Endothelial cell (in vitro differentiated cells): ENCODE results near the gene MCM6. TPM values are rescaled to one million over a fixed set of nuclear protein-coding genes. Genes with fewer than 3 reads are reported as not detected.
"Not testable (repeated sequence)": the region's sequence is repeated elsewhere in the genome, so short reads cannot be mapped to it uniquely, and the experiment has no call there.

Experiments used
- DNase-seq: peaks from one replicate; pipeline ENCODE4 v3.0.0; 2021; ENCODE audit warnings: low spot score
- H3K27ac Mint-ChIP-seq: one replicate; pipeline ENCODE4 v1.8.0; 2021; ENCODE audit warnings: mixed read lengths, inconsistent platforms; ENCODE audit not compliant: unreplicated experiment
- H3K27me3 Mint-ChIP-seq: one replicate; pipeline ENCODE4 v1.8.0; 2021; ENCODE audit warnings: mild to moderate bottlenecking, moderate library complexity, mixed read lengths, inconsistent platforms; ENCODE audit not compliant: unreplicated experiment
- H3K36me3 Mint-ChIP-seq: one replicate; pipeline ENCODE4 v1.8.0; 2021; ENCODE audit warnings: mild to moderate bottlenecking, low read depth, mixed read lengths, inconsistent platforms; ENCODE audit not compliant: unreplicated experiment
- H3K4me1 Mint-ChIP-seq: one replicate; pipeline ENCODE4 v1.8.0; 2021; ENCODE audit warnings: mild to moderate bottlenecking, mixed read lengths, inconsistent platforms; ENCODE audit not compliant: unreplicated experiment
- H3K4me3 Mint-ChIP-seq: one replicate; pipeline ENCODE4 v1.8.0; 2021; ENCODE audit warnings: mild to moderate bottlenecking, mixed read lengths, inconsistent platforms; ENCODE audit not compliant: unreplicated experiment
- H3K9me3 Mint-ChIP-seq: one replicate; pipeline ENCODE4 v1.8.0; 2021; ENCODE audit warnings: mixed read lengths, inconsistent platforms; ENCODE audit not compliant: unreplicated experiment
- CTCF ChIP-seq: fragments of 200-600 bp; sonication (generic); IDR thresholded peaks from one replicate; pipeline ENCODE4 v1.5.0; 2021; ENCODE audit warnings: antibody characterized with exemption; ENCODE audit not compliant: unreplicated experiment
- total RNA-seq: library from RNA; stranded (reverse); fragmentation: NEBNext Ultra II Directional; extraction: Animal tissue kit (Norgen Biotek cat#: 25700); gene quantifications from one replicate; pipeline ENCODE4 v1.2.1, GENCODE V29; 2021; ENCODE audit not compliant: unreplicated experiment

MCM6 gene
- total RNA-seq, 1 donor from 2014 or later: 27.2 TPM

GRCh38 chr2:135818937-135819610, 57.2 kb downstream of the MCM6 start:
- peaks cover 7% of the 10 kb centered on the region for H3K9me3 Mint-ChIP-seq
- no peak overlapping the region for H3K27ac Mint-ChIP-seq
- no peak overlapping the region for H3K4me3 Mint-ChIP-seq
- no peak for TF ChIP-seq CTCF
- H3K36me3 Mint-ChIP-seq: peaks cover 14% of the 10 kb centered on the region
- peaks cover 4% of the 10 kb centered on the region for H3K4me1 Mint-ChIP-seq
- peaks cover 8% of the 10 kb centered on the region for H3K27me3 Mint-ChIP-seq
- no peak for DNase-seq

GRCh38 chr2:135817951-135818350, 58.3 kb downstream of the MCM6 start:
- H3K27ac Mint-ChIP-seq: no peak overlapping the region
- H3K36me3 Mint-ChIP-seq: peaks cover 9% of the 10 kb centered on the region
- H3K27me3 Mint-ChIP-seq: peaks cover 3% of the 10 kb centered on the region
- peaks cover 4% of the 10 kb centered on the region for H3K9me3 Mint-ChIP-seq
- no peak overlapping the region for H3K4me3 Mint-ChIP-seq
- DNase-seq: no peak
- TF ChIP-seq CTCF: no peak
- H3K4me1 Mint-ChIP-seq: peaks cover 4% of the 10 kb centered on the region

DNA sequence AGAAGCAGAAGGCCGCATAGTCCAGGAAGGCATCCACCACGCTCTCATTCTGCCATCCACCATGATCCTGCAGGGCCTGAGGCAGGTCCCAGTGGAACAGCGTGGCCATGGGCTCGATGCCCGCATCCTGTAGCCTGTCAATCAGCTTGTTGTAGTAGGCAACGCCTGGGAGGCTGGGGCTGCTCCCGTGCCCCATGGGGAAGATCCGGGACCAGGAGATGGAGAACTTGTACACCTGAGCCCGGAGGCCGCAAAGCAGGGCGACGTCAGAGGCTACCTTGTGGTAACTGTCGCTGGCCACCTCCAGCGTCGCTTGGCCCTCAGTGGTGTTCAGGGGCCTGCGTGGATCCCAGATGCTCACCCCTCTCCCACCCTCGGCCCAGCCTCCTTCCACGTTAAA, 58.8 kb downstream of the MCM6 start:
- DNase-seq: no peak
- H3K27ac Mint-ChIP-seq: no peak overlapping the region
- no peak for TF ChIP-seq CTCF
- peaks cover 4% of the 10 kb centered on the region for H3K36me3 Mint-ChIP-seq
- H3K4me3 Mint-ChIP-seq: no peak overlapping the region
- no peaks in the 10 kb centered on the region for H3K9me3 Mint-ChIP-seq
- peaks cover 3% of the 10 kb centered on the region for H3K27me3 Mint-ChIP-seq
- peaks cover 4% of the 10 kb centered on the region for H3K4me1 Mint-ChIP-seq

DNA sequence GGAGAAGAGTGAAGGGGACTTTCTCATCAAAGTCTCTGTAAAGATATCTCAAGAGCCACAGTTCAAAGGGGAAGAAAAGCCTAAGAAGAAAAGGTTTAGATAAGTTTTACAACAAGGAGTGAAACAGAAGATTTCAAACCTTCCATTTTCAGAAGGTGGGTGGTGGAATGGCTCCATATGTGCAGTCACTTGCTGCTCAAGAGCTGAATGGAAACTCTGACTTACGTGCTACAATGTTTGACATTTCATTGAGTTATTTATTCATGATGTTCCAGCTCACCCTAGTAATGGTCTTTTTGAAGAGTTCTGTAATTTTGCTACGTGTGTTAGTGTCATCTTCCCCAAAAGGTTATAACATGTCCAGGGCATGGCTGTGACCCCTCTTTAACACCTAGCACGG, 61.0 kb downstream of the MCM6 start:
- Mint-ChIP-seq H3K27ac (no peak overlapping the region), H3K27me3 (peaks cover 2% of the 10 kb centered on the region), H3K4me3 (no peak overlapping the region), H3K36me3 (peaks cover 3% of the 10 kb centered on the region), H3K9me3 (no peaks in the 10 kb centered on the region), H3K4me1 (peaks cover 2% of the 10 kb centered on the region)
- TF ChIP-seq CTCF: no peak
- no peak for DNase-seq

DNA sequence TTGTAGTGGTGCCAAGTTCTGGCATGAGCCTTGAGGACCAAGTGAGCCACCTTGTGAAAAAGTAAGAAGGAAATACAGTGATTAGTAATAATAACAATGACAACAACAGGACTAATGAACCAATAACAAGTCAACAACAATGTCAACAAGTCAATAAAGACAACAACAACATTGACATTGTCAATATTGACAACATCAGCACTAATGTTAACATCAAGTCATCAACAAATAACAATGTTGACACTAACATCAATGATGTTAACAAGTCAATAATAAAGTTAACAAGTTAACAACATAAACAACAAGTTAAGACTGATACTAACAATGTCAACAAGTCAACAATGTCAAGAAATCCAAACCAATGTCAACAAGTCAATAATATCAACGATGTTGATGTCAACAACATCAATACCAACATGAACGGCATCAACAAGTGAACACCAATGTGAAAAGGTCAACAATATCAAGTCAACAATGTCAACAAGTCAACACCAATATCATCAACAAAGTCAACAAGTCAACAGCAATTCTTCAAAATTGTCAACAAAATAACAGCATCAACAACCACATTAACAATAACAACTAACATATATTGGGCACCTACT, 63.2 kb downstream of the MCM6 start:
- Mint-ChIP-seq H3K27ac (no peak overlapping the region), H3K36me3 (peaks cover 3% of the 10 kb centered on the region), H3K4me3 (no peak overlapping the region), H3K4me1 (no peaks in the 10 kb centered on the region), H3K9me3 (no peaks in the 10 kb centered on the region), H3K27me3 (no peaks in the 10 kb centered on the region)
- DNase-seq: no peak
- no peak for TF ChIP-seq CTCF

DNA sequence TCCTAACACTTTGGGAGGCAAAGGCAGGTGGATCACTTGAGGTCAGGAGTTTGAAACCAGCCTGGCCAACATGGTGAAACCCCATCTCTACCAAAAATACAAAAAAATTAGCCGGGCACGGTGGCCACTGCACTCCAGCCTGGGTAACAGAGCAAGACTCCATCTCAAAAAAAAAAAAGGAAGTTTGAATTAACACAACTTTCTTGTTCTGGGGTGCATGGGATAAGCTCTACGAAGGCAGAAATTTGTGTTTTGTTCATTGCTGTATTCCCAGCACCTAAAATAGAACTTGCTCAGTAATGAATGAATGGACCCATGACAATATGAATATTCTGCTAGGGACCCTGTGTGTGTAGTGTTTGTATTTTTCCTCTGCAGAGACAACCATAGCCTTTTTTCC, 68.4 kb downstream of the MCM6 start:
- not testable (repeated sequence) for H3K36me3 Mint-ChIP-seq, H3K4me1 Mint-ChIP-seq, DNase-seq, H3K4me3 Mint-ChIP-seq, H3K27me3 Mint-ChIP-seq, H3K27ac Mint-ChIP-seq, H3K9me3 Mint-ChIP-seq
